T-helper 2 cell (primary cell): Measurements from ENCODE around the gene VWA7.
"Not testable (repeated sequence)": the region's sequence is repeated elsewhere in the genome, so short reads cannot be mapped to it uniquely, and the experiment has no call there.

Source experiments
- DNase-seq, 5 experiments: peaks; one replicate each; pipeline versions ENCODE4 v3.0.0 to v3.0.0-alpha.2; 2012 to 2022
- total RNA-seq, 2 donors: gene quantifications; one replicate each; lab custom pipeline; 2026; lab: John Stamatoyannopoulos, UW

VWA7 gene, protein sequence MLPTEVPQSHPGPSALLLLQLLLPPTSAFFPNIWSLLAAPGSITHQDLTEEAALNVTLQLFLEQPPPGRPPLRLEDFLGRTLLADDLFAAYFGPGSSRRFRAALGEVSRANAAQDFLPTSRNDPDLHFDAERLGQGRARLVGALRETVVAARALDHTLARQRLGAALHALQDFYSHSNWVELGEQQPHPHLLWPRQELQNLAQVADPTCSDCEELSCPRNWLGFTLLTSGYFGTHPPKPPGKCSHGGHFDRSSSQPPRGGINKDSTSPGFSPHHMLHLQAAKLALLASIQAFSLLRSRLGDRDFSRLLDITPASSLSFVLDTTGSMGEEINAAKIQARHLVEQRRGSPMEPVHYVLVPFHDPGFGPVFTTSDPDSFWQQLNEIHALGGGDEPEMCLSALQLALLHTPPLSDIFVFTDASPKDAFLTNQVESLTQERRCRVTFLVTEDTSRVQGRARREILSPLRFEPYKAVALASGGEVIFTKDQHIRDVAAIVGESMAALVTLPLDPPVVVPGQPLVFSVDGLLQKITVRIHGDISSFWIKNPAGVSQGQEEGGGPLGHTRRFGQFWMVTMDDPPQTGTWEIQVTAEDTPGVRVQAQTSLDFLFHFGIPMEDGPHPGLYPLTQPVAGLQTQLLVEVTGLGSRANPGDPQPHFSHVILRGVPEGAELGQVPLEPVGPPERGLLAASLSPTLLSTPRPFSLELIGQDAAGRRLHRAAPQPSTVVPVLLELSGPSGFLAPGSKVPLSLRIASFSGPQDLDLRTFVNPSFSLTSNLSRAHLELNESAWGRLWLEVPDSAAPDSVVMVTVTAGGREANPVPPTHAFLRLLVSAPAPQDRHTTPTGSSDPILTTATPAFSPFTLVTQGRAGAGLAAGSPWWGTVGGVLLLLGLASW
- 8.5 to 12.5 reads per million in 2 donors for total RNA-seq

DNA sequence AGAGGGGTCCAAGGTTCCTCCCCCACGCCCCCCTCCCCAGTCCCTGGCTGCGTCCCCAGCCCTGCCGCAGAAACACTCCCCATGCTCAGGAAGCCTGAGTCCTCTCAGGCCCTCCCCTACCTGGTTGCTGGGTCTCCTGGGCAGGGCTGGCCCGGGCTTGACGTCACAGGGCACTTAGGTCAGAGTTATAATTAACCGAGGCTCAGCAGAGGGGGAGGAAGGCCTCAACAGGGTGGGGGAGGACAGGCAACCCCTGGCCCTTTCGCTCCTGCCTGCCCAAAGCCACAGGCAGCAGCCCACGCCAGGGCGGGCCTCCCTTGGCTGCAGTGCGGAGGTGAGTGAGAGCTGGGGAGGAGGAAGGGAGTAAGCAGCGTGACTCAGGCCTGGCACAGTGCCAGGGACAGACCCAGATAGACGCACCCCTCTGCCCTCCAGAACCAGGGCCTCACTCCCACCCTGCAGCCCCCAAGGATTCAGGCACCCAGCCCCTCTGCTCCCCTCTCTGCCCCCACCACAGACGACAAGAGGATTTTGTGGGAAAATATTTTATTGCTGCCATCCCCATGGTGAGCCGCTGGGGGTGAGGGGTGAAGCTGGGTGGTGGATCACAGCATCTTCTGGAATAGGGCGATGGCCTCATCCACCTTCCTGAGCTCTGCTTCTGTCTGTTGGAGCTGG, at the start of gene VWA7:
TSS of gene VWA7 (minus strand) at position 340 of the 678 bp plus-strand sequence. CDS start 549 bp downstream, outside the sequence.
- peak in 4 of 5 experiments; percentile 46 to 79 (median 65) for DNase-seq

DNA sequence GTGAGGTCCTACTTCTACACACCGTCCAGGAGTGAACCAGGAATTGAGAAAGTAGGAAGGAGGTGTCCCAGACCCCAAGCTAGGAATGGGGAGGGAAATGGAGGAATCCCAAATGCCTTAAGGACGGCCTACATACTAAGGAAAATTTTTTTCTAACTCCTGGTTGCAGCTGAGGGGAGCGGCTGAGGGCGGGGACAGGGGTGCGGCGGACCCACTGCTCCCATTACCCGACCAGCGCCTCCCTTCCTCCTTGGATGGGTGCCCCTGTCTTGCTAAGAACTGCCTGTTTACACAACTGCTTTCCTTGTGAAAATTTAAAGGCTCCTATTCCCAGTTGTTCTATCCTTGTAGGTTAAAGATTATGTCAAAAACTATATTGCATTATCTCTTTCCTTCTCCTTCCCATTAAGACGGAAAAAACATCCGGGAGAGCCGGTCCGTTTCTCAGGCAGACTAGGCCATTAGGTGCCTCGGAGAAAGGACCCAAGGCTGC, 49.7 kb upstream of the VWA7 start:
- peak in 2 of 5 experiments; percentile 26 to 51 for DNase-seq

DNA sequence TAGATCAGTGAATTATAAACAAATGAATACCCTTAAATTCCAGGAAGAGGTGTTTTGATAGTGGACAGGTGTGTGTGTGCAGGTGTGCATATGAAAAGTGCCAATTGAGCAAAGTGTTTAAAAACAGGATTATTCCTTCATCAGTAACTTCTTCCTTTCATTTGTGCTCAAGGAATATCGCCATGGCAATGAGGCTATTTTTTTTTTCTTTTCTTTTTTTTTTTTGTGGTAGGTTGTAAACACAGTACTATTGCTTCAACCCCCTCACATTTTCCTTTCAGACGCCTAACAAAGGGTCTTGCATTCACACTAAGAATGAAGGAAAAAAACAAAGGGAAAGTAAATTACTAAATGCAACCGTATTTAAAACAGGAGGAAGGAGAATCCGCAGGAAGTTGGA, 48.4 kb upstream of the VWA7 start:
- DNase-seq, result no peak

DNA sequence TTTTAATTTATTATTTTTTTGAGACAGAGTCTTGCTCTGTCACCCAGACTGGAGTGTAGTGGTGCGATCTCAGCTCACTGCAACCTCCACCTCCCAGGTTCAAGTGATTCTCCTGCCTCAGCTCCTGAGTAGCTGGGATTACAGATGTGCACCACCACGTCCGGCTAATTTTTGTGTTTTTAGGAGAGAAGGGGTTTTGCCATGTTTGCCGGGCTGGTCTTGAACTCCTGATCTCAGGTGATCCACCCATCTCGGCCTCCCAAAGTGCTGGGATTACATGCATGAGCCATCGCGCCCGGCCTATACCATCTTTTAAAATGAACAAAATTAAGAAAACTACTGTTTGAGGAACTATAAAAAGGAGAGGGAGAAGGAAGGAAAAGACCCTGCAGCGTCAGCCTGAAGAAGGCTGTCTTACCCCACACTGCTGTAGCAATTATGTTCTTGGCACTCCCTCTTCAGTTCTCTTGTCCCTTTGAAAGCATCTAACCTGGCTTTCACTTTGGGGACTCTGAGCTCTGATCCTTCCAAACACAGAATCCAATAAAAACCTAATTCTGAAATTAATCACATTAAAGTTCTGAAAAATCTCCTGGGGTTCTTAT, 46.6 kb upstream of the VWA7 start:
- DNase-seq, result not testable (repeated sequence)

DNA sequence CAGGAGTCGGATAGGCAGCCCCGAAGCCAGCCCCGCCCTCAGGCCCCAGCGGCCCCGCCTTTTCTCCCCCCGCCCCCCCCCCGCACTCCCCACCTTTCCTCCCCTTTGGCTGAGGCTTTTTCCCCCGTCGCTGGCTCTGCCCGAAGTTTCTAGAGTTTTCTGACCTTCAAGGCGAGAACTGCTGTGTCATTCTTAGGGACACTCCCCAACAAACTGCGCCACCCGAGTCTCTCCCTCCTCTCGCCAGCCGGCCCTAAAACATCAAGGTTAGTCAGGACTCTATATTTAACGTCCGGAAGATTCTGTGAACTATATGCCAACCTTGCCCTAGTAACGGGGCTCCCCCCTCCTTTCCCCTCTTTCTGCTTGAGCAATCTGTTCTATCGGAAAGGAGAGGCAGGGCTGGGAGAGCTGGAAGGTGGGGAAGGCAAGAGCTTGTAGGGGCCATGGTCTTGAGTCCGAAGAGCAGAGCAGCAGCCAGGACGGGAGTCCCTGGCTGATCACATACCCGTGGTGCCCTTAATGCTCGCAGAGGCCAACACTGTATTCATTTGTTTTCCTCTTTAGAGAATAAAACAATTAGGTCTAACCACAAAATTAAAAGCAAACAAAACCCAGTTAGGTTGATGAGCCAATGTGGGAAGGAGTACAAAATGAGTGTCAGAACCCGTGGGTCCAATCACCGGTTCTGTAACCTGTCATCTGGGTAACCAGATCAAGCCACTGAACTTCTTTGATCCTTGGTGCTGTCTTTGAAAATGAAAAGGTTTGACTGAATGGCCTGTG, 45.1 kb upstream of the VWA7 start:
- DNase-seq, result peak; percentile 26 to 59 (median 56)

DNA sequence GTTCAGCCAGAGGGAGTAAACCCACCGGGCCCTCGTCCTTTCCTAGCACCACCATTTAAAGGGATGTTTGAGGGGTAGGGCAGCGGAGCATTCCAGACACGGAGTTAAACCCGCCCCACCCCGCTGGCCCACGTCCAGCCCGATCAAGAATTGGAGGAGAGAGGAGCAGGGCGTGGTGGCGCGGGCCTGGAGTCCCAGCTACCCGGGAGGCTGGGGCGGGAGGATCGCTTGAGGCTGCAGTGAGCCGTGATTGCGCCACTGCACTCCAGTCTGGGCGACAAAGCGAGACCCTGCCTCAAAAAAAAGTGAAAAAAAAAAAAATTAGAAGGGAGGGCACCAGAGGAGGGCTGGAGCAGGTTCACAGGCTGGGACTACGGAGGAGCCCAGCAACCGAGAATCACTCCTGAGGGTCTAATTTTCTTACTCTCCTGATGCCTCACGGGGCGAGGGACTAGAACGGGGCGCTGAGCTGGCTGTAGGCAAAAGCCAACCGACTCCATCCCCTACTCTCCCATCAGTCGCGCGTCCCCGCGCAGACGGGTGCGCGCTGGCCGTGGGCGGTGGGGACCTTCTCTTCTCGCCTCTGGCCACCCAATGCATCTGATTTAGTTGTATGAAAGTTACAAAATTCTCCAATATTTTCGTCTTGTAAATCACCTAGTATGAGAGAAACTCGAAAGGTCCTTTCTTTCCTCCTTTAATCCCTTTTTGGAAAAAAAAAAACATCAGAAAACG, 44.3 kb upstream of the VWA7 start:
- peak in 2 of 5 experiments; percentile 64 to 66 for DNase-seq

DNA sequence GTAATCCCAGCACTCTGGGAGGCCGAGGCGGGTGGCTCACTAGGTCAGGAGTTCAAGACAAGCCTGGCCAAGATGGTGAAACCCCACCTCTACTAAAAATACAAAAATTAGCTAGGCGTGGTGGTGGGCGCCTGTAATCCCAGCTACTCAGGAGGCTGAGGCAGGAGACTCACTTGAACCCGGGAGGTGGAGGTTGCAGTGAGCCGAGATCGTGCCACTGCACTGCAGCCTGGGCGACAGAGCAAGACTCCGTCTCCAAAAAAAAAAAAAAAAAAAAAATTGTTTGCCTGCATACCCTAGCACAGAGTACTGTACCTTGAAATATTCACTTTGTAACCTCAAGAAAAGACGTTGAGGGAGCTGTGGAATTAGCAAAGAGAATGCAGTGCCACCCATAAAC, 43.3 kb upstream of the VWA7 start:
- DNase-seq, result not testable (repeated sequence)

DNA sequence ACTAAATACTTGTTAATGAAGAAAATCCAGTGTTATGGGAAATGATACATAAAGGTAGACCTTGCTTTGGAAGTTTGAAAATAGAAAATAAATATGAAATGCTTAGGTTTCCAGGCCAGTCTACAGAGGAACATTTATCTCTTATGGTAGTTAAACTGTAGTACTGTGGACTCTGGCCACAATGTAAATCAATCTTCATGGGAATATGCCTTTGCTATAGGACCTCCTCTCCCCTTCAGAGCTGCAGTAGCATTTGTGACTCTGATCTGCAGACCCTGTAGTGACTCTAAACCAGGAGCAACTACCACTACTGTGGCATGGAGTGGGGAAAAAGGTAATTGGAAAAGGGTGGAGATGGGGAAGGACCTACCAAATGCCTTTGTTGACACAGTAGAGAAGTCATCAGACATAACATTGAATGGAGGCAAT, 42.8 kb upstream of the VWA7 start:
- DNase-seq, result no peak

DNA sequence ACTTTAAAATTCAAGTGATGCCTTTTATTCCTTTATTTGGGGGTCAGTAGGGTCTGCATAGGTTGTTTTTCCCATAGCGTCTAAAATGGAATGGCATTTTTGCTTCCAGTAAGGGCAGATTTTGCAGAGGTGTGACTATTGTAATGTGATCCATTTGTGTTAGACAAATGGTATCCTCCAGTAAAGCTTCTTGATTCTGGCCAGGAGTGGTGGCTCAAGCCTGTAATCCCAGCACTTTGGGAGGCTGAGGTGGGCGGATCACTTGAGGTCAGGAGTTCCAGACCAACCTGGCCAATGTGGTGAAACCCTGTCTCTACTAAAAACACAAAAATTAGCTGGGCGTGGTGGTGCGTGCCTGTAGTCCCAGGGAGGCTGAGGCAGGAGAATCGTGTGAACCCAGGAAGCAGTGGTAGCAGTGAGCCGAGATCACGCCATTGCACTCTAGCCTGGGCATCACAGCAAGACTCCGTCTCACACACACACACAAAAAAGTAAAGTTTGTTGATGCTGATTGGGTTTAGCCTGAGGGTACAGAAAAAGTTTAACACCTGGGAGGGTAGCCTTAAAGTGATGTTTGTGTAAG, 40.9 kb upstream of the VWA7 start:
- DNase-seq, result peak in 1 of 5 experiments; percentile 55

DNA sequence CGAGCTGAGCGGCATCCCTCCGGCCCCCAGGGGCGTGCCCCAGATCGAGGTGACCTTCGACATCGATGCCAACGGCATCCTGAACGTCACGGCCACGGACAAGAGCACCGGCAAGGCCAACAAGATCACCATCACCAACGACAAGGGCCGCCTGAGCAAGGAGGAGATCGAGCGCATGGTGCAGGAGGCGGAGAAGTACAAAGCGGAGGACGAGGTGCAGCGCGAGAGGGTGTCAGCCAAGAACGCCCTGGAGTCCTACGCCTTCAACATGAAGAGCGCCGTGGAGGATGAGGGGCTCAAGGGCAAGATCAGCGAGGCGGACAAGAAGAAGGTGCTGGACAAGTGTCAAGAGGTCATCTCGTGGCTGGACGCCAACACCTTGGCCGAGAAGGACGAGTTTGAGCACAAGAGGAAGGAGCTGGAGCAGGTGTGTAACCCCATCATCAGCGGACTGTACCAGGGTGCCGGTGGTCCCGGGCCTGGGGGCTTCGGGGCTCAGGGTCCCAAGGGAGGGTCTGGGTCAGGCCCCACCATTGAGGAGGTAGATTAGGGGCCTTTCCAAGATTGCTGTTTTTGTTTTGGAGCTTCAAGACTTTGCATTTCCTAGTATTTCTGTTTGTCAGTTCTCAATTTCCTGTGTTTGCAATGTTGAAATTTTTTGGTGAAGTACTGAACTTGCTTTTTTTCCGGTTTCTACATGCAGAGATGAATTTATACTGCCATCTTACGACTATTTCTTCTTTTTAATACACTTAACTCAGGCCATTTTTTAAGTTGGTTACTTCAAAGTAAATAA, 40.2 kb upstream of the VWA7 start:
- DNase-seq, result peak in 1 of 5 experiments; percentile 70

DNA sequence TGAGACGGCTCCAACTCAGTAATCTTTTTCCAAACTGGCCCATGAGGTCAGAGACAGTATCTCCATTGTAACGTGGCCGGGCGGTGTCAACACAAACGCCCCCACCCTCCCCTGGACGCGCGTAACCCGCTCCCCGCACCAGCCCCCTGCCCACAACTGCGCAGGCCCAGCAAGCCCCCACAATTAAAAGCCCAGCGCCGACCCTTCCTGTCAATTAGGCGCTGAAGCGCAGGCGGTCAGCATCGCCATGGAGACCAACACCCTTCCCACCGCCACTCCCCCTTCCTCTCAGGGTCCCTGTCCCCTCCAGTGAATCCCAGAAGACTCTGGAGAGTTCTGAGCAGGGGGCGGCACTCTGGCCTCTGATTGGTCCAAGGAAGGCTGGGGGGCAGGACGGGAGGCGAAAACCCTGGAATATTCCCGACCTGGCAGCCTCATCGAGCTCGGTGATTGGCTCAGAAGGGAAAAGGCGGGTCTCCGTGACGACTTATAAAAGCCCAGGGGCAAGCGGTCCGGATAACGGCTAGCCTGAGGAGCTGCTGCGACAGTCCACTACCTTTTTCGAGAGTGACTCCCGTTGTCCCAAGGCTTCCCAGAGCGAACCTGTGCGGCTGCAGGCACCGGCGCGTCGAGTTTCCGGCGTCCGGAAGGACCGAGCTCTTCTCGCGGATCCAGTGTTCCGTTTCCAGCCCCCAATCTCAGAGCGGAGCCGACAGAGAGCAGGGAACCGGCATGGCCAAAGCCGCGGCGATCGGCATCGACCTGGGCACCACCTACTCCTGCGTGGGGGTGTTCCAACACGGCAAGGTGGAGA, 38.1 kb upstream of the VWA7 start, which contains the start of the genes HSPA1A and HSPA1L:
TSS of gene HSPA1A (plus strand) at position 519 of the 814 bp plus-strand sequence. CDS start at position 733, 214 bp downstream.
TSS of gene HSPA1L (minus strand) at position 259 of the 814 bp plus-strand sequence. CDS start 3,311 bp downstream, outside the sequence.
- DNase-seq, result peak in 4 of 5 experiments; percentile 34 to 84 (median 43)

DNA sequence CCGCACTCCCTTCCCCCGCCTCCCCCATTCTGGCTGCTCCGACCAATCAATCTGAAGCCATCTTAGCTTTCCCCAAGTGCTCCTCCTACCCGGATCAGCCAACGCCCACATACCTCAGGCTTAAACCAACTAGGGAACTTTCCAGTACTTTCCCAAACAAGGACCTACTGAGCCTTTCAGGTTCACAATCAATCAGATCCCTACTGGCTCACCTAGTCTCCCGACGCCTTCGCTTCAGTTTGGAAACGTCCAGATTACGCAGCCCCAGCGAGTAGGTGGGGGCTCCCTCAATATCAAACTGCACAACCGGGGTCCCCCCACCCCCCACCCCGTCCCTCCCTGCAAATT, 37.5 kb upstream of the VWA7 start:
- peak; percentile 48 to 79 (median 61) for DNase-seq

DNA sequence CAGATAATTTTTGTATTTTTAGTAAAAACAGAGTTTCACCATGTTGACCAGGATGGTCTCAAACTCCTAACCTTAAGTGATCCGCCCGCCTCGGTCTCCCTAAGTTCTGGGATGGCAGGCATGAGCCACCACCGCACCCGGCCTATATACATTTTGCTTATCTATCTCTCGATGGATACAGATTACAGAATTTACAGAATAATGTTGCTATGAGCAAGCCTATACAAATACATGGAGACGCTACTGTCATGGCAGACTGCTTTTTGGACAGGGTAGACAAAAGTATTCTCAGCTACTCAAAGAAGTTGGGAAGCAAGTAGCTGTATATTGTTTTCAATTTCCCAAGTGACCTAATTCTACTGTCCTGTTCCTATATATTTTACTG, 36.3 kb upstream of the VWA7 start:
- no peak for DNase-seq

DNA sequence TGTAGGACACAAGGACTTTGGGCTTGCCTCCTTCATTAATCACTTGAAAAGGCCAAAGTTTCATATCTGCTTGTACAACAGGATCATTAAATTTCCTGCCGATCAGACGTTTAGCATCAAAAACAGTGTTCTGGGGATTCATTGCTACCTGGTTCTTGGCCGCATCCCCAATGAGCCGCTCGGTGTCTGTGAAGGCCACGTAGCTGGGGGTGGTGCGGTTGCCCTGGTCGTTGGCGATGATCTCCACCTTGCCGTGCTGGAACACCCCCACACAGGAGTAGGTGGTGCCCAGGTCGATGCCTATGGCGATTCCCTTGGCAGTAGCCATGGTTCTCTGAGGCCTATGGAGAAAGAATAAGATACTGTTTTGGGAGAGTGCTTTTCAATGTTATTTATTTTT, 34.5 kb upstream of the VWA7 start:
- no peak for DNase-seq

DNA sequence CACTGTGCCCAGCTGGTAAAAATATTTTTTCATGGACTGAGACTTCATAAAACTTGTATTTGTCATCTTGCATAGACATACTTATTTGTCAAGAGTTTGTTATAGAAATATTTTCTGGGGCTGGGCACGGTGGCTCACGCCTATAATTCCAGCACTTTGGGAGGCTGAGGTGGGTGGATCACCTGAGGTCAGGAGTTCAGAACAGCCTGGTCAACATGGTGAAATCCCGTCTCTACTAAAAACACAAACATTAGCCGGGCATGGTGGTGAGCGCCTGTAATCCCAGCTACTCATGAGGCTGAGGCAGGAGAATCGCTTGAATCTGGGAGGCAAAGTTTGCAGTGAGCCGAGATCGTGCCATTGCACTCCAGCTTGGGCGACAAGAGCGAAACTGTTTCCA, 31.5 kb upstream of the VWA7 start:
- DNase-seq, result not testable (repeated sequence)

DNA sequence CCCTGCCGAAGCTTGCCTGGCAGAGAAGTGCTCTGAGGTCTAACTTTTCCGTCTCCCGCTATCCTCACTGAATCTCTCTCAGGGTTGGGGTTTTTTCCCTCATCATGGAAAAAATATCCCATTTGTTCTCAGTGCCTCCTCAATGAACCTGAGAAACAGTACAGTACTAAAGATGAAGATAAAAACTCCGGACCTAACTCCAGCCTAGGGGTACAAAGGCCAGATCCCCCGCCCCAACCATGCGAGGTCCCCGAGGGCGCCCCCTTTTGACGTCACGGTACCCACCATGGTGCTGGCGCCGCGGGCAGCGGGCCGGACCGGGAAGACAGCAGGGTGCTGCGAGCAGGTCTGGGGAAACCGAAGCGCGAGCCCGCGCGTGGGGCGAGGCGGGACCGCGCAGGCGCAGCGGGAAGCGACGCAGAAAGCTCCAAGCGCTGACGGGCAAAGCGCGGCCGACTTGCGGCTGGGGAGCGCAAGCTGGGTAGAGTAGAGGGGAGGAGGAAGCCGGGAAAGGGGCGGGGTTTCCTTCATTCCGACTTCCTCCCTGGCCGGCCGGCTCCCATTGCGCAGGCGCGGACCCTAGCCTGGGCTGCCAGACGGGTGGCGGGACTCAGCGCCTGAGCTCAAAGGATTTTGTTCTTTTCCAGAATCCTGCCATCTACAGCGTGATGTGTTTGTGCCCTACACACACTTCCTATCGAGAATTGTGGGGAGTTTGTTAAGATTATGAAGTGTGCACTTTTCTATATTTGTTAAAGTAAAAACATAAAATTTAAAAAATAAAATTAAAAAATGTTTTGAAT, 29.5 kb upstream of the VWA7 start, which contains the start of gene LSM2:
TSS of gene LSM2 (minus strand) at position 497 of the 803 bp plus-strand sequence. CDS start at position 288, 209 bp downstream.
- DNase-seq, result peak; percentile 91 to 97 (median 97)

DNA sequence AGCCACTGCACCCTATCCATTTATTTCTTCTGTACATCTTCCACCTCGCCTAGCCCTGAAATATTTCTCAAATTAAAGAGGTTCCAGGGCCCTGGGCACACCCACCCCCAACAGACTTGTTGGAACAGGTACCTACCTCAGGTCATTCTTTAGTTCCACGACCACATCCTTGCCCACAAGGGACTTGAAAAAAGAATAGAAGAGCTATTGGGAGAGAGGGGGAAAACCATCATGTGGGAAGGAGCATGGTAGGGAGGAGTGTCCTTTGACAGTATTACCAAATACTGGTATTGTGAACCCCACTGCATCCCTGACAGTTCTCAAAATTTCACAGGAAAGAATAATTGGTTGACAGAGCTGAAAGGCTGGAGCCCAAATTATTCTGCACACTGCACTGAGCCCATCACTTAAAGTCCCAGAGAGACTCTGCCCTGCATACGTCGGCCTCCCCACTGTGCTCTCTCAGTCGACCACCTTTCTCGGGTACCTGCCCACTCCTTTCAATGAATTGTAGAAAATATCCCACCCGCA, 28.9 kb upstream of the VWA7 start:
- peak in 1 of 5 experiments; percentile 24 for DNase-seq
